T-helper 2 cell treated with Interferon-gamma antibody and Interleukin-4, amounts not matched to agents 5 μg/mL and 100 μg/mL, for 36 hours (primary cell): ENCODE measurements around the gene IRF2.

ENCODE experiments used
- DNase-seq: peaks from one replicate; pipeline ENCODE4 v3.0.0; 2021; ENCODE audit warnings: low spot score
- H3K27ac Mint-ChIP-seq: one replicate; pipeline ENCODE4 v1.8.0; 2021; ENCODE audit warnings: mild to moderate bottlenecking, mixed read lengths
- H3K27me3 Mint-ChIP-seq: one replicate; pipeline ENCODE4 v1.8.0; 2021; ENCODE audit warnings: low read depth, mixed read lengths
- H3K36me3 Mint-ChIP-seq: one replicate; pipeline ENCODE4 v1.8.0; 2021; ENCODE audit warnings: low read depth, mixed read lengths
- H3K4me1 Mint-ChIP-seq: one replicate; pipeline ENCODE4 v1.8.0; 2021; ENCODE audit warnings: low read depth, mixed read lengths
- H3K4me3 Mint-ChIP-seq: one replicate; pipeline ENCODE4 v1.8.0; 2022; ENCODE audit warnings: mild to moderate bottlenecking, moderate library complexity, mixed read lengths
- H3K9me3 Mint-ChIP-seq: one replicate; pipeline ENCODE4 v1.8.0; 2021; ENCODE audit warnings: mixed read lengths

IRF2 gene

DNA sequence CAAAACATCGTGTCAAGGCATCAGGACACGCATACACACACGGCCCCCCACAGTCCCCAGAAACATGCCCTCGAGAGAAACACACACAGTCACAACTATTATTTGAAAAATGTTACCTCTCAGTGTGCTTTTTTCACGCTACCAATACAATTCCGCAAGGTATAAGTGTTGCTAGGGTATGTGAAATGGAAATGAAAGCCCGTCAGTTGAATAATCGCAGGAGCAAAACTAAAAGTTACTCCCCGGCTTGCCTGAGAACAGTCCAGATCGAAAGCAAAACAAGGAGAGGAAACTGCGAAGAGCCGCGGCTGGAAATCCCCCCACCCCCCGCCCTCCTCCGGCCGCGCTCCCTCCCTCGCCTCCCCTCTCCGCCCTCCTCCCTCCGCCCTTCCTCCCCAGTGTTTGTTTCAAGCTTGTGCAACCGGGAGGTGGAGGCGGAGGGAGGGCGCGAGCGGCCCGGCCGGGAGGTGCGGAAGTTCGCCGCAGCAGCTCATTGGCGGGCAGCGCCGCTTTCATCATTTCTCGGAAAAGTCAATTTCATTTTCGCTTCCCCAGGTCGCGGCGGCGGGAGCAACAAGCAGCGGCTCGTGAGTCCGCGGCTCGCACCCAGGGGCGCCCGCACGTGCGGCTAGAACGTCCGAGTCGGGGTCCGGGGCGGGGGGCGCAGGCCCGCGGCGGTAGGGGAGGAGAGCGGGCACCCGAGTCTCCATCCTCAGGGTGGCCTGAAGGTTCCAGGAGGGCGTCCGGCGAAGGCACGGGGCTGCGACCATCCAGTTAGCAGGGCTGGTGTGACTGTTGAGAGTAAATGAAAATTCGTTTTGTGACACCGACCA lies at the start of gene IRF2:
IRF2 (minus strand) TSS at position 288 of the 833 bp plus-strand sequence. CDS start 45,486 bp downstream, outside the sequence.
- peak within 1 kb of the TSS; percentile 98 for H3K27ac Mint-ChIP-seq
- no peaks in the 10 kb centered on the region for H3K27me3 Mint-ChIP-seq
- H3K36me3 Mint-ChIP-seq, result peaks cover 39% of the 10 kb centered on the region
- H3K4me3 Mint-ChIP-seq, result peak within 1 kb of the TSS; percentile 95
- H3K9me3 Mint-ChIP-seq, result no peaks in the 10 kb centered on the region
- H3K4me1 Mint-ChIP-seq, result peaks cover 46% of the 10 kb centered on the region
- peak; percentile 96 for DNase-seq

DNA sequence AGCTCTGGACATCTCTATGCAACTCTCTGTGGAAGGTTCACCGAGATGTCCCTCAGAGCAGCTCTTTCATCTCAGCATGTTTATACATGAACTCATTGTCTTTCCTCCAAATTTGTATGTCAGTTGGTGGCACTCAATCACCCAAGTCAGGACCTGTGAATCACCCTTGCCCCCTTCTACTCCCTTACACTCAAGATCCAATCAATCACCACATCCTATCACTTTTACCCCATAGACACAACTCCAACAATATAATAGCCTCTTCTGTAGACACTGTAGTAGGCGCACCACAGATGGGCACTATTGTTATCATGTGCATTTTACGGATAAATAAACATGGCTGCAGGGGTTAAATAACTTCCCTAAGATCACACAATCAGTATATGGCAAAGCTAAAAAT lies 41.3 kb upstream of the IRF2 start:
- peaks cover 14% of the 10 kb centered on the region for H3K36me3 Mint-ChIP-seq
- peaks cover 38% of the 10 kb centered on the region for H3K4me1 Mint-ChIP-seq
- H3K9me3 Mint-ChIP-seq, result peaks cover 17% of the 10 kb centered on the region
- H3K27ac Mint-ChIP-seq, result peak overlapping the region; percentile 8
- no peak for DNase-seq
- no peaks in the 10 kb centered on the region for H3K27me3 Mint-ChIP-seq
- H3K4me3 Mint-ChIP-seq, result no peak overlapping the region

DNA sequence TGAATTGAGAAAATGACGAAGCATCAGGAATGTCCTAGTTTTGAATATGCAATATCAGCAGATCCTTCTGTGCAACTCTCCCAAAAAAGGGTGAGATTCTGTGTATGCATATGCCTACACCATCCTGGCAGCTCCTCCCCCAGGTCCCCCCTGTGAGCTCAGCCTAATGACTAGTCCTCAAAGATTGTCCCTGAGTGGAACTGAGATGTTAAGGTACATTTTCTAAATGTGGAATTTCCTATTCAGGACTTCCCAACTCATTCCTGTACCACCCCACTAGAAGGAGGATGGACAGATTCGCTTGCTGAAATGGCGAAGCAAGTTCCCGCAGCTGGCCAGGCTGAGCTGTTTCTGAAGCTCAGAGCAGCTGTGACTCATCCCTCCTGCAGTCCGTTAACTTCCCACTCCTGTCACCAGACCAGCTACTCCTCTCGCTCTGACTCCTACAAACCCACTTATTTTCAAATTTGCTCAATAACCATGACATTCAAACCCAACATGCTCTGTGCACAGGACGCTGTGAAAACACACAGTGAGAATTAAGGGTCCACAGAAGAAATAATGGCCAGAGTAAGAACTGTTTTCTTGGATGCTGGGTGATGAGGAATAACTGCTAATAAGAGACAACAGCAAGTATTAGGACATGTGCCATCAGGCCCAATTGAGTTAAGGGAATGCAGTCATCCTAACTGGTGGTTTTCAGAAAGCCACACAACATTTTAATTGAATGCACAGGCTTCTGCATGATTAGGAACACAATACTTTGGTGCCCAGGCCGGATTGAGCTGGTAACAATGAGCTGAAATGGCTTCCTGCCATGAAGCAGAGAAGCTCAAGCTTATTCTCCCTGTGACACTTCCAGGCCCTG lies 40.0 kb upstream of the IRF2 start:
- Mint-ChIP-seq H3K27me3 (no peaks in the 10 kb centered on the region), H3K27ac (peak overlapping the region; percentile 85), H3K36me3 (peaks cover 20% of the 10 kb centered on the region), H3K9me3 (peaks cover 23% of the 10 kb centered on the region), H3K4me1 (peaks cover 40% of the 10 kb centered on the region), H3K4me3 (peak overlapping the region; percentile 62)
- DNase-seq, result peak; percentile 89

DNA sequence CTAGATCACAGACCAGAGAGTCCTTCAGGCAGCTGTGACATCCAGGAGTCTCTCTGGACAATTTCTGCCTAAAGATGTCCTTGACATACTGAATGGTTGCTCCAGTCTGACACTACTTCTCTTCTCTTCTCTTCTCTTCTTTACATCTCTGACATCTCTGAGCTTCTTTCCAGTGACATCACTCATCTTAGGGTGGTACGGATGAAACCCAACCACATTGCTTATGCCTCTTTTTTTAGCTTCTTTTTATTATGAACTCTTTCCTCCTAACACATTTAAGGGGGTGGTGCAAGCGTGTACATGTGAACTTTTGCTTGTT lies 39.4 kb upstream of the IRF2 start:
- H3K9me3 Mint-ChIP-seq, result peaks cover 20% of the 10 kb centered on the region
- DNase-seq, result no peak
- H3K27ac Mint-ChIP-seq, result peak overlapping the region; percentile 85
- peaks cover 19% of the 10 kb centered on the region for H3K36me3 Mint-ChIP-seq
- H3K4me1 Mint-ChIP-seq, result peaks cover 38% of the 10 kb centered on the region
- H3K27me3 Mint-ChIP-seq, result no peaks in the 10 kb centered on the region
- peak overlapping the region; percentile 62 for H3K4me3 Mint-ChIP-seq

DNA sequence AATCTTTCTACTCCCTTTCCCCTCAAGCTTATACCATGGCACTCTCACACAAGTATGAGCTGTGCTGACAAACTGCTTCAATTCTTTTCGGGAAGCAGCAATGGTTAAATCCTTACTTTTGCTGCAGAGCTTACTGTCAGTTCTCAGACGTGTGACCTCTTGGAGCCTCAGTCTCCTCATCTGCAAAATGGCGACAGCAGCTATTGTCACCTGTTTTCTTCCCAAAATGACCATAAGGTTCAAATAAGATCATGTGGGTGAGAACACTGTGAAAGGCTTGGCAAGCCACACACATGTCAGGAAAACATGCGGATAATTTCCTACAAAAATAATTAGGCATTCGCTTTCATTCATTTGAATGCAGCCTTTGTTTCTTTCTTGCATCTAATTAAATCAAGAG lies 36.8 kb upstream of the IRF2 start:
- H3K27ac Mint-ChIP-seq, result no peak overlapping the region
- no peak for DNase-seq
- peaks cover 41% of the 10 kb centered on the region for H3K4me1 Mint-ChIP-seq
- H3K36me3 Mint-ChIP-seq, result peaks cover 16% of the 10 kb centered on the region
- no peak overlapping the region for H3K4me3 Mint-ChIP-seq
- peaks cover 11% of the 10 kb centered on the region for H3K9me3 Mint-ChIP-seq
- H3K27me3 Mint-ChIP-seq, result no peaks in the 10 kb centered on the region

DNA sequence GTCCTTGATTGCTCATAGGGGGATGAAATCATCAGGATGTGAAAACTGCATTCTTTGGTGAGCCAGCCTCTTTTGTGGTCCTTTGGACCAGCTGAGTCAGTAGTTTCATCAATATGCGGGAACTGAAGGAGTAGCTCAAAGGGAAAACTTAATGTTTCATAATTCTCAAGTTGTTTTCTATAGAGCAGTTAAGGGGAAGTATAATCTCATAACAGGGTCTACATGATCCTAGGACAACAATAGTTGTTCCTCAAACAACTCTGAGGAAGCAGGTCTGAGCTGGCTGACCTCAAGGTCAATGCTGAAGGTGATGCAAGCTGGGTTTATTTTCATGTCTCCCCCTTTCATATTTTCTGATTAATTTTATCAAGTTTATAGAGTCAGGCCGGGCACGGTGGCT lies 36.1 kb upstream of the IRF2 start:
- Mint-ChIP-seq H3K27ac (no peak overlapping the region), H3K27me3 (no peaks in the 10 kb centered on the region), H3K4me3 (no peak overlapping the region), H3K36me3 (peaks cover 16% of the 10 kb centered on the region), H3K9me3 (peaks cover 11% of the 10 kb centered on the region), H3K4me1 (peaks cover 38% of the 10 kb centered on the region)
- DNase-seq, result no peak

DNA sequence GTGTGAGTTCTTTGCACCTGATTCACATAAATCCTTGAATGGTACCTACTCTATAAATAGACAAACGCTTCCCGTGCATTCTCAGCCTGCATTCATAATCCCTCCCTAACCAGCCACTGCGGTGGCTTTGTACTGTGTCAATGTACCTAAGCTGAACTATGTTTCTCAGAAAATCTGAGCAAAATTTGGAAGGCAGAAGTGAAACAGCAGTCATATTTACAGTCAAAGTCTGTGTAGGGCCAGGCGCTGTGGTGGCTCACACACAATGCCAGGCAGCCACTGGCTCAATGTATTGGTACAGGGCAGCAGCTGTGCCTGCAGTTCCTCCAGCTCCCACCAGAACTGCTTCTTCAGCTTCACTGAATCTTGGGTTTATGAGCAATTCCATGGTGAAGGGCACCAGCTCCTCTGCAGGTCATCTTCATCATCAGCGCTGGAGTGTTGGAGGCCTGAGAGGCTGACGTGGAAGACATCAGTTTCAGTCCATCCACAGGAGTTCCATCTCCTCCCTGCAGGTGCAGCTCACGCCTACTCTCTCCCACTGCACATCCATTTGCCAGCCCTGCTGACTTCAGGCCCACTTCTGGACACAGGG lies 32.3 kb upstream of the IRF2 start:
- H3K4me3 Mint-ChIP-seq, result peak overlapping the region; percentile 53
- peak; percentile 42 for DNase-seq
- peaks cover 16% of the 10 kb centered on the region for H3K36me3 Mint-ChIP-seq
- peaks cover 11% of the 10 kb centered on the region for H3K9me3 Mint-ChIP-seq
- peaks cover 26% of the 10 kb centered on the region for H3K4me1 Mint-ChIP-seq
- H3K27ac Mint-ChIP-seq, result peak overlapping the region; percentile 63
- H3K27me3 Mint-ChIP-seq, result no peaks in the 10 kb centered on the region

DNA sequence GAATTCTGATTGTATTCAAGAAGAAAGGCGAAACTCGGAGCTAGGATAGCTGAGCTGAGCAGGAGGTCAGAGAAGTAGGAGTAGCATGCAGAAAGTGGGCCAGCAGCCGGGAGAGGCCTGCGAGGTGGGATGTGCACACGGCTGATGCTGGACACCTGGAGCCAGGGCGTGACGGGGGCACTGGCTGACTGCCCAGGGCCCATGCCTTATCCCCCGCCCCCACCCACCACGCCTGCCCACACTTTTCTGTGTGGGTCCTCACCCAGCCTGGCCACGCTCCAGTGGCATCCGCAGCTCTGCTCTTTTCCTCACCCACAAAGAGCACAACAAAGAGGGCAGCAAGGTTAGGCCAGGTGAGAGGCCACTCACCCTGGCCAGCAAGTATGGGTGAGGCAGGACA lies 30.0 kb upstream of the IRF2 start:
- H3K36me3 Mint-ChIP-seq, result peaks cover 4% of the 10 kb centered on the region
- DNase-seq, result no peak
- H3K27ac Mint-ChIP-seq, result peak overlapping the region; percentile 74
- no peaks in the 10 kb centered on the region for H3K27me3 Mint-ChIP-seq
- H3K9me3 Mint-ChIP-seq, result peaks cover under 1% of the 10 kb centered on the region
- peak overlapping the region; percentile 40 for H3K4me3 Mint-ChIP-seq
- peaks cover 24% of the 10 kb centered on the region for H3K4me1 Mint-ChIP-seq

DNA sequence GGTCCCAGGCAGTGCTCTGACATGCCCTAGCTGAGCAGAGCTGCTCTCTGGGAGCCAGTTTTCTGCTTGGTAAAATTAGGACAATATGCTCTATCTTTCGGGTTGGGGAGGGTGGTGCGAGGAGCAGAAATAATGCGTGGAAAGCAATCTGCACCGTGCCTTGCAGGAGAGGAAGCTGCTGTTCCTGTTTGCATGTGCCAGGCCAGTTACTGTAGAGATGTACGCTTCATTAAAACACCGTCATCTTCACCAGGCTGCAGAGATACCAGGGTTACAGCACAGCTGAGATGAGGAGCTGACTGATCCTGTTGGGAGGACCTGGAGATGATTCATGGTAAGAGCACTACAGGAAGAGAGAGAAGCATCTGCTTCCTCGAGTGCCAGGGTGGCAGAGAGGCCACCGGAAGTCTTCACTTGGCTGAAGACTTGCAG lies 29.5 kb upstream of the IRF2 start:
- H3K4me3 Mint-ChIP-seq, result peak overlapping the region; percentile 40
- peaks cover 4% of the 10 kb centered on the region for H3K36me3 Mint-ChIP-seq
- H3K4me1 Mint-ChIP-seq, result peaks cover 24% of the 10 kb centered on the region
- H3K9me3 Mint-ChIP-seq, result no peaks in the 10 kb centered on the region
- peak; percentile 19 for DNase-seq
- H3K27me3 Mint-ChIP-seq, result no peaks in the 10 kb centered on the region
- peak overlapping the region; percentile 74 for H3K27ac Mint-ChIP-seq

DNA sequence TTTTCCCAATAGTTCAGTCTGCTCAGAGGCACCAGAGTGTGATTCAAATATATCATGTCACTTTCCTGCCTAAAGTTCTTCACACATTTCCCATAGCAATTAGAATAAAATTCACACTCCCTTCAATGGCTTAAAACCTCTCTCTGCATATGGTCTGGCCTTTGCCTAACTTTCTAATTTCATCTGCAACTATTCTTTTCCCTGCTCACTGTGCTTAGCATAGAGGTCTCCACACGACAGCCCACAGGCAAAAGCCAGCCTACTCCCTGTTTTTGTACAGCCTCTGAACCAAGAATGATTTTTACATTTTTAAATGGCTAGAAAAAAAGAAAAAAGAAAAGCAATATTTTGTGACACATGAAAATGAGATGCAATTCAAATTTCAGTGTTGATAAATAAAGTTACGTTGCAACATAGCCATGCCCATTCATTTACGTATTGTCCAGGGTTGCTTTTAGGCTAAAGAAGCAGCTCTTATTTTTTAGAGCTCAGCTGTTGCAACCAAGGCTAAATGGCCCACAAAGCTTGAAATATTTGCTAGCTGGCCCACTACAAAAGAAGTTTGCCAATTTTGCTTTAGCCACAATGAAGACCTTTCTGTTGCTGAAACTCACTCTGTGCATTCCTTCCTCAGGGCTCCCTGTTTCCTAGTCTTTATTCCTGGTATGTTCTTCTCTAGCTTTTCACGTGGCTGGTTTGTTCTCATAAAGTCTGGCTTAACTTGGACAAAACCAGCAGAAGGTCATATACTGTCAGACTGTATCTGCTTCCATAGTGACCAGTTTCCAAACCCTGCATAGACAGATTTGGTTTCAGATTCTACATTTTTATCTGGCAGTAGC lies 26.6 kb upstream of the IRF2 start:
- Mint-ChIP-seq H3K4me1 (peaks cover 14% of the 10 kb centered on the region), H3K4me3 (no peak overlapping the region), H3K36me3 (no peaks in the 10 kb centered on the region), H3K9me3 (no peaks in the 10 kb centered on the region), H3K27ac (no peak overlapping the region), H3K27me3 (no peaks in the 10 kb centered on the region)
- DNase-seq, result no peak

DNA sequence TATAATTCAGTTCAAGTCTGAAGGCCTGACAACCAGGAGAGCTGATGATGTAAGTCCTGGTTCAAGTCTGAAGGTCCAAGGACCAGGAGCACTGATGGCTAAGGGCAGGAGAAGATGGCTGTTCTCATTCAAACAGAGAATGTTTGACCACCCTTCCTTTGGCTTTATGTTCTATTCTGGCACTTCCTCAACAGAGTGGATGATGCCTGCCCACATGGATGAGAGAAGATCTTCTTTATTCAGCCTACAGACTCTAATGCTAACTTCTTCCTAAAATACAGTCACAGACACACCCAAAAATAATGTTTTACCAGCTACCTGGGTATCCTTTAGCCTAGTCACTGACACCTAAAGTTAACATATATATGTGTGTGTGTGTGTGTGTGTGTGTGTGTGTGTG lies 25.6 kb upstream of the IRF2 start:
- no peaks in the 10 kb centered on the region for H3K27me3 Mint-ChIP-seq
- H3K36me3 Mint-ChIP-seq, result no peaks in the 10 kb centered on the region
- H3K9me3 Mint-ChIP-seq, result no peaks in the 10 kb centered on the region
- no peak overlapping the region for H3K27ac Mint-ChIP-seq
- no peak overlapping the region for H3K4me3 Mint-ChIP-seq
- no peak for DNase-seq
- H3K4me1 Mint-ChIP-seq, result peaks cover 12% of the 10 kb centered on the region

DNA sequence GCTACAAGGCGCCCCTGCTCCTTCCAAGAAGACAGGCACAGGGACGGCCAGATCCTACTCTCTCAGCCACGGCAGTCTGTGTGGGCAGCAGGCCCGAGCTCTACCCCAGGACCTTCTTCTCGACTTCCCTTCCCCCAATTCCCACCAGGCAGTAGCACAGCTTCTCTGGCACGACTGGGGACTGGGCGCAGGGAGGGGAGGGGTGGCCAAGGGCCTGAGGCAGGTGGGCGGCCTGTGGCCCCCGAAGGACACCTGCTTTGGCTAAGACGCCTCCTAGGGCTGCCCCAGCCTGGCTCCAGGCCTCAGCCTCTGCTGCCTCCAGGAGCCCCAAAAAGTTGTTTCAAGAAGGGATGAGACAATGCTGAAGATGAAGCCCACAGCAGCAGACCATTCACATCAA lies 24.2 kb upstream of the IRF2 start:
- no peak for DNase-seq
- H3K27ac Mint-ChIP-seq, result no peak overlapping the region
- H3K4me1 Mint-ChIP-seq, result peaks cover 3% of the 10 kb centered on the region
- H3K9me3 Mint-ChIP-seq, result peaks cover 1% of the 10 kb centered on the region
- H3K27me3 Mint-ChIP-seq, result no peaks in the 10 kb centered on the region
- no peaks in the 10 kb centered on the region for H3K36me3 Mint-ChIP-seq
- no peak overlapping the region for H3K4me3 Mint-ChIP-seq

DNA sequence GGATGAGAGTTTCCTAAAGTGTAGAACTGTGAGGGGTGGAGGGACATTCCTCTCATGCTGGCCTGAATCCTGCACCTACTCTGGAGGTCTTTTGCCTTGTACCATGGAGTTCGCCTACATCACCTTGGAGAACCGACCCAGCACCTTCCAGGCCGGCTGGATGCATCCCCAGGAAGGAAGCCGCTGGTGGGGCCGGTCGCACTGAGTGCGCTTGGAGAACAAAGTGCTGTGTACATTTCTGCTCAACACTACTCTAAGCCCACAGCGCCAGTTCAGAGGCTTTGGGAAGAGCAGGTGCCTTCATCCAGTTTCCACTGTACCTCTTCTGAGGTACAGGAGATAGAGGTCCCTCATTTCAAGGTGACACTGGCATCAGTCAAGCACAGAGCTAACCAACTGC lies 15.4 kb upstream of the IRF2 start:
- H3K27me3 Mint-ChIP-seq, result no peaks in the 10 kb centered on the region
- no peak overlapping the region for H3K27ac Mint-ChIP-seq
- H3K9me3 Mint-ChIP-seq, result peaks cover 9% of the 10 kb centered on the region
- no peak overlapping the region for H3K4me3 Mint-ChIP-seq
- H3K4me1 Mint-ChIP-seq, result peaks cover 10% of the 10 kb centered on the region
- no peaks in the 10 kb centered on the region for H3K36me3 Mint-ChIP-seq
- no peak for DNase-seq
